Muscle of leg (tissue), 11 donors: ENCODE data around the gene IL4R. TPM values are rescaled to one million over a fixed set of nuclear protein-coding genes. Genes with fewer than 3 reads are reported as not detected.
"Not testable (repeated sequence)": the region's sequence is repeated elsewhere in the genome, so short reads cannot be mapped to it uniquely, and the experiment has no call there.

Source experiments
- DNase-seq: peaks from one replicate; pipeline ENCODE4 v3.0.0; 2013
- H3K27ac ChIP-seq: one replicate; pipeline ENCODE4 v1.5.1; 2013; ENCODE audit warnings: mild to moderate bottlenecking, low read length, control low read depth
- H3K27me3 ChIP-seq: one replicate; pipeline ENCODE4 v1.6.1; 2013; ENCODE audit warnings: low read length; ENCODE audit not compliant: control insufficient read depth, insufficient read depth
- H3K36me3 ChIP-seq: one replicate; pipeline ENCODE4 v1.6.1; 2013; ENCODE audit warnings: low read length; ENCODE audit not compliant: control insufficient read depth, insufficient read depth
- H3K4me1 ChIP-seq: one replicate; pipeline ENCODE4 v1.6.1; 2013; ENCODE audit warnings: low read length; ENCODE audit not compliant: control insufficient read depth, insufficient read depth
- H3K4me3 ChIP-seq: one replicate; pipeline ENCODE4 v1.5.1; 2013; ENCODE audit warnings: low read length, control low read depth
- H3K9me3 ChIP-seq: replicated peaks from 2 replicates; pipeline ENCODE4 v1.6.1; 2013; ENCODE audit warnings: low read depth, low read length; ENCODE audit not compliant: control insufficient read depth
- WGBS: methylation state at CpG from one replicate; pipeline ENCODE4 v1.1.5; 2013; ENCODE audit warnings: missing lambda C conversion rate; ENCODE audit not compliant: insufficient coverage; 5-methylcytosine and 5-hydroxymethylcytosine counted together
- polyA plus RNA-seq, 8 donors: library from polyadenylated mRNA; unstranded; fragments of 120-200 nt; gene quantifications; one replicate each; pipeline versions ENCODE4 v1.2.1 to v1.2.3, GENCODE V29; 2013; ENCODE audit warnings: inconsistent platforms in 1 of 8, low replicate concordance in 1 of 8; ENCODE audit not compliant: insufficient read length in 8 of 8, insufficient read depth in 1 of 8
- total RNA-seq: library from RNA; stranded (reverse); fragments of 120-200 nt; gene quantifications from one replicate; pipeline ENCODE4 v1.2.4, GENCODE V29; 2013

The IL4R gene
- total and polyA plus RNA-seq, 9 donors: 9.8 to 16.4 (median 14.8) TPM

DNA sequence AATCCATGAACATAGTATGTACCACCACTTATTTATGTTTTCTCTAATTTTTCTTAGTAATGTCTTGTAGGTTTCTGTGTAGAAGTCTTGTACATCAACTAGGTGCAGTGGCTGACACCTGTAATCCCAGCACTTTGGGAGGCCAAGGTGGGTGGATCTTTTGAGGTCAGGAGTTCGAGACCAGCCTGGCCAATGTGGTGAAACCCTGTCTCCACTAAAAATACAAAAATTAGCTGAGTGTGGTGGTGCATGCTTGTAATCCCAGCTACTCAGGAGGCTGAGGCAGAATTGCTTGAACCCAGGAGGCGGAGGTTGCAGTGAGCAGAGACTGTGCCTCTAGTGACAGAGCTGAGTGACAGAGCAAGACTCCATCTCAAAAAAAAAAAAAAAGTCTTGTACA is 96.2 kb downstream of the IL4R start:
- not testable (repeated sequence) for H3K27me3 ChIP-seq, DNase-seq, H3K4me1 ChIP-seq, H3K36me3 ChIP-seq, H3K4me3 ChIP-seq, H3K9me3 ChIP-seq, H3K27ac ChIP-seq
- WGBS: no CpG with 5 or more reads among the region's 2 CpGs

DNA sequence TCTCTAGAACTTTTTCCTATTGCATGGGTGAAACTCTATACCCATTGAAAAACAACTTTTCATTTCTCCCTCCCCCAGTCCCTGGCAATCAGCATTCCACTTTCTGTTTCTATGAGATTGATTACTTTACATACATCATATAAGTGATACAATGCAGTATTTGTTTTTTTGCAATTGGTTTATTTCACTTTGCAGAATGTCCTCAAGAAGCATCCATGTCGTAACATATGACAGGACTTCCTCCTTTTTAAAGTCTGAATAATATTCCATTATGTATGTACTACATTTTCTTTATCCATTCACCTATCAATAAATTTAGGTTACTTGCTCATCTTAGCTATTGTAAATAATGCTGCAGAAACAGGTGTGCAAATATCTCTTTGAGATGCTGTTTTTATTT is 97.0 kb downstream of the IL4R start:
- H3K4me1 ChIP-seq: peaks cover 5% of the 10 kb centered on the region
- no peak for DNase-seq
- no peak overlapping the region for H3K4me3 ChIP-seq
- no peaks in the 10 kb centered on the region for H3K36me3 ChIP-seq
- no CpG with 5 or more reads among the region's 1 CpG for WGBS
- no peaks in the 10 kb centered on the region for H3K9me3 ChIP-seq
- no peaks in the 10 kb centered on the region for H3K27me3 ChIP-seq
- H3K27ac ChIP-seq: no peak overlapping the region

DNA sequence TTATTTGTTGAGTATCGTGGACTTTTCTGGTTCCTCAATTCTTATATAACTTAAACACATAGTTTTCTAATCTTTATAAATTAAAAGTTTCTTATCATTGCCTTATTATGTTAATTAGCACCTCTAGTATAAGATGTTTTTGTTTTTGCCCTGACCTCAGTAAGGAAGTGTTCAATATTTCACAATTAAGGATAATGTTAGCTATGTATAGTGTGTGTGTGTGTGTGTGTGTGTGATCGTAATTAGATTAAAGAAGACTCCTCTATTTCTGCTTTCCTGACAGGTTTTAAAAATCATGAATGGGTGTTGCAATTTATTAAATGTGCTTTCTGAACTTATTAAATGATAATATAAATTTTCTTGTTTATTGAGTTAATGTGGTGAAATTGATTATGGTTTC is 100.2 kb downstream of the IL4R start:
- no CpG with 5 or more reads among the region's 2 CpGs for WGBS
- Histone ChIP-seq H3K4me3 (no peak overlapping the region), H3K27ac (no peak overlapping the region), H3K9me3 (no peaks in the 10 kb centered on the region), H3K4me1 (no peaks in the 10 kb centered on the region), H3K27me3 (no peaks in the 10 kb centered on the region), H3K36me3 (no peaks in the 10 kb centered on the region)
- DNase-seq: no peak

Other genes starting within 250 kb of the IL4R start
- not detected for gene C16orf82, start 247.0 kb upstream of the IL4R start, total RNA-seq
- gene C16orf82, start 247.0 kb upstream of the IL4R start, polyA plus RNA-seq: under 1 TPM in 1 of 8 donors, not detected in 7; 0.10 TPM
- gene KDM8, start 110.4 kb upstream of the IL4R start, total RNA-seq: 5.4 TPM
- gene KDM8, start 110.4 kb upstream of the IL4R start, polyA plus RNA-seq: 1 to 10 TPM; 4.1 to 7.8 (median 5.5) TPM
- gene NSMCE1, start 45.2 kb upstream of the IL4R start, total RNA-seq: 48.3 TPM
- 10 to 100 TPM; 47.6 to 60.0 (median 53.4) TPM for gene NSMCE1, start 45.2 kb upstream of the IL4R start, polyA plus RNA-seq
- gene IL21R, start 88.2 kb downstream of the IL4R start, total RNA-seq: 0.04 TPM
- under 1 TPM; 0.17 to 0.71 (median 0.27) TPM for gene IL21R, start 88.2 kb downstream of the IL4R start, polyA plus RNA-seq
- gene GTF3C1, start 235.9 kb downstream of the IL4R start, total RNA-seq: 40.7 TPM
- 10 to 100 TPM; 47.2 to 72.0 (median 55.8) TPM for gene GTF3C1, start 235.9 kb downstream of the IL4R start, polyA plus RNA-seq
- gene KATNIP, start 236.2 kb downstream of the IL4R start, total RNA-seq: 6.9 TPM
- 1 to 10 TPM; 6.3 to 8.9 (median 6.5) TPM for gene KATNIP, start 236.2 kb downstream of the IL4R start, polyA plus RNA-seq